HG03097 (cell line): Measurements from ENCODE around the gene KLHL22.

ENCODE experiments used
- ATAC-seq: cut with Tn5 transposase; IDR thresholded peaks from one replicate; pipeline ENCODE4 v1.9.1; 2021; ENCODE audit not compliant: unreplicated experiment, low FRiP score

KLHL22 gene

GRCh38 chr22:20450551-20450906 lies 45.1 kb downstream of the KLHL22 start:
- ATAC-seq, result no peak

GRCh38 chr22:20449819-20450550 lies 45.6 kb downstream of the KLHL22 start:
- no peak for ATAC-seq

GRCh38 chr22:20448630-20449029 lies 47.0 kb downstream of the KLHL22 start:
- ATAC-seq, result no peak

- ATAC-seq, result no peak
These were observed 49.1 kb downstream of the KLHL22 start for GRCh38 chr22:20446383-20446970.

- no peak for ATAC-seq
These were observed 51.3 kb downstream of the KLHL22 start for GRCh38 chr22:20444325-20444724.

- ATAC-seq, result no peak
These were observed 52.9 kb downstream of the KLHL22 start for GRCh38 chr22:20442485-20443284.

GRCh38 chr22:20441631-20442484 lies 53.7 kb downstream of the KLHL22 start:
- ATAC-seq, result no peak

- ATAC-seq, result no peak
These were observed 54.7 kb downstream of the KLHL22 start for GRCh38 chr22:20440637-20441591.

GRCh38 chr22:20439928-20440575 lies 55.5 kb downstream of the KLHL22 start:
- ATAC-seq, result no peak

- ATAC-seq, result no peak
These were observed 56.1 kb downstream of the KLHL22 start for GRCh38 chr22:20439556-20439927.

GRCh38 chr22:20438678-20439492 lies 56.7 kb downstream of the KLHL22 start:
- ATAC-seq, result no peak

GRCh38 chr22:20438427-20438677 lies 57.2 kb downstream of the KLHL22 start:
- ATAC-seq, result no peak

GRCh38 chr22:20437613-20438426 lies 57.8 kb downstream of the KLHL22 start, which contains the start of gene SCARF2:
Gene SCARF2 (minus strand): TSS chr22:20437825. CDS start chr22:20437754, 71 bp downstream.
- ATAC-seq, result no peak

GRCh38 chr22:20436768-20437612 lies 58.6 kb downstream of the KLHL22 start:
- no peak for ATAC-seq

GRCh38 chr22:20436307-20436767 lies 59.3 kb downstream of the KLHL22 start:
- ATAC-seq, result no peak

GRCh38 chr22:20435436-20436306 lies 59.9 kb downstream of the KLHL22 start:
- ATAC-seq, result no peak
